Placental pericyte (primary cell): ENCODE results near the gene SLC22A8. TPM values are rescaled to one million over a fixed set of nuclear protein-coding genes. Genes with fewer than 3 reads are reported as not detected.

Source experiments
- total RNA-seq: library from RNA; depleted of rRNA; stranded (reverse); fragments of >200 nt; gene quantifications from 2 replicates; pipeline ENCODE4 v1.2.3, GENCODE V29; 2012

SLC22A8 gene, protein sequence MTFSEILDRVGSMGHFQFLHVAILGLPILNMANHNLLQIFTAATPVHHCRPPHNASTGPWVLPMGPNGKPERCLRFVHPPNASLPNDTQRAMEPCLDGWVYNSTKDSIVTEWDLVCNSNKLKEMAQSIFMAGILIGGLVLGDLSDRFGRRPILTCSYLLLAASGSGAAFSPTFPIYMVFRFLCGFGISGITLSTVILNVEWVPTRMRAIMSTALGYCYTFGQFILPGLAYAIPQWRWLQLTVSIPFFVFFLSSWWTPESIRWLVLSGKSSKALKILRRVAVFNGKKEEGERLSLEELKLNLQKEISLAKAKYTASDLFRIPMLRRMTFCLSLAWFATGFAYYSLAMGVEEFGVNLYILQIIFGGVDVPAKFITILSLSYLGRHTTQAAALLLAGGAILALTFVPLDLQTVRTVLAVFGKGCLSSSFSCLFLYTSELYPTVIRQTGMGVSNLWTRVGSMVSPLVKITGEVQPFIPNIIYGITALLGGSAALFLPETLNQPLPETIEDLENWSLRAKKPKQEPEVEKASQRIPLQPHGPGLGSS
- total RNA-seq, result not detected in 2 replicates

DNA sequence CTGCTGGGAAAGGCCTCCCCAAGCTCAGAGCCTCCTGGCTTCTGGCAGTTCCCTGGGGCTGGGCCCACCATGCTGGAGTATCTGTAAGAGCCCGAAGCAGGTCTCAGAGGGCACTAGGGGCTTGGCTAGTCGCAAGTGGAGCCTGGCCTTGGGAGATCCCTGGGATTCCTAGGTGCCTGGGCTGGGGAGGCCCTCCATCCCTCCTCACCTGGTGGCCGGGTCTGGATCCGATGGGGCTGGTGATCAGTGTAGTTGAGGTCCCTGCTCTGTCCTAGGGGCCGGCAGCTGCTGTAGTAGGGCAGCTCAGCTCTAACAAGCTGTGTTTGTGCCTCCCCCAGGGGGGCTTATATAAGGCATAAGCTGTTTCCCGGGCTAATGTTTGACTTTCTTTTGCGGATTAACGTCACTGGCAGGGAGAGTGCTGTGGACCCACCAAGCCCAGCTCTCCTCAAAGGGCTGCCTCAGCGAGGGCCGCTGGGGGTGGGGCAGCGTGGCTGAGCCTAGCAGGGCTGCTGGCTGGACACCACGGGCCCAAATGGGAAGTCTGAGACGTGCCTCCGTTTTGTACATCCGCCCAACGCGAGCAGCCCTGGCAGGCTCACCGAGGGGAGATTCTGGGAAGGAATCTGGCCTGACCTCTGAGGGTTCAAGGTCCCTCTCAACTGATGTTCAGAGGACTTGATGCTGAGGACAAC, at the start of gene SLC22A8:
Gene SLC22A8 (minus strand): TSS at position 321 of the 695 bp plus-strand sequence. CDS start 883 bp downstream, outside the sequence.

DNA sequence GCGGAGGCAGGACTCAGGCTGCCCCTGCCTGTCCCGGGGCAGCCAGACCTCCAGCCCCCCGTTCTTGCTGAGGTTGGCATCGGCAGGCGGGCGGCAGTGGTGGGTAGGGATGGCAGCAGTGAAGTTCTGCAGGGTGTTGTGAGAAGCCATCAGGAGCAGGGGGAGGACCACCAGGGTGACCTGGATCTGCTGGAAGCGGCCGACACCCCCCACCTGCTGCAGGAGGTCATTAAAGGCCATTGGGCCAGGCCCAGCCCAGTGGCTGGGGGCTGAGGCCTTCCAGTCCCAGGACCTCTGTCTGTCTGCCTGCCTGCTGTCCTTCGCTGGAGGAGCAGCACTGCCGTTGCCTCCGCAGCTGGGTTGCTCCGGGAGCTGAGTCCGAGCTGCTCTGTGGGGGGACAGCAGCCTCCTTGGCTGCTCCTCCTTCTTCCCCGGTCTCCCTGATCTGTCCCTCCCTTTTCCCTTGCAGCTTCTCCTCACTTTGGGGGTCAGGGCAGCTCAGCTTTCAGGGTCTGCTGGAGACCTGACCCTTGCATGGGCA, 31.1 kb downstream of the SLC22A8 start, which contains the start of gene SLC22A6:
Gene SLC22A6 (minus strand): TSS at position 517 of the 541 bp plus-strand sequence. CDS start 277 bp downstream, at position 240.

Other genes with a start within 250 kb of the SLC22A8 start
- 19.3 and 29.5 TPM in 2 replicates for gene TAF6L, start 244.4 kb downstream of the SLC22A8 start, total RNA-seq
- 42.2 and 50.7 TPM in 2 replicates for gene TMEM179B, start 228.4 kb downstream of the SLC22A8 start, total RNA-seq
- gene TMEM223, start 223.8 kb downstream of the SLC22A8 start, total RNA-seq, result 11.2 and 21.0 TPM in 2 replicates
- gene NXF1, start 210.4 kb downstream of the SLC22A8 start, total RNA-seq, result 35.2 and 49.5 TPM in 2 replicates
- gene STX5, start 183.8 kb downstream of the SLC22A8 start, total RNA-seq, result 48.7 and 70.2 TPM in 2 replicates
- gene TEX54, start 183.0 kb downstream of the SLC22A8 start, total RNA-seq, result not detected in 2 replicates
- 44.6 and 56.4 TPM in 2 replicates for gene WDR74, start 176.3 kb downstream of the SLC22A8 start, total RNA-seq
- gene SLC3A2, start 134.9 kb downstream of the SLC22A8 start, total RNA-seq, result 160 and 906 TPM in 2 replicates
- gene CHRM1, start 94.5 kb downstream of the SLC22A8 start, total RNA-seq, result not detected in 2 replicates
- gene SLC22A6, start 30.9 kb downstream of the SLC22A8 start, total RNA-seq, result not detected in 2 replicates
- gene SLC22A24, start 128.4 kb upstream of the SLC22A8 start, total RNA-seq, result not detected in 2 replicates
- not detected in 2 replicates for gene SLC22A25, start 227.8 kb upstream of the SLC22A8 start, total RNA-seq